NOMO-1 treated with dmso at 0.1 percent for 144 hours (cell line): Measurements from ENCODE around the gene MCRIP2.

Experiments used
- DNase-seq: peaks from one replicate; lab custom pipeline; 2025; ENCODE audit not compliant: unreplicated experiment; lab: John Stamatoyannopoulos, UW

Gene MCRIP2

DNA sequence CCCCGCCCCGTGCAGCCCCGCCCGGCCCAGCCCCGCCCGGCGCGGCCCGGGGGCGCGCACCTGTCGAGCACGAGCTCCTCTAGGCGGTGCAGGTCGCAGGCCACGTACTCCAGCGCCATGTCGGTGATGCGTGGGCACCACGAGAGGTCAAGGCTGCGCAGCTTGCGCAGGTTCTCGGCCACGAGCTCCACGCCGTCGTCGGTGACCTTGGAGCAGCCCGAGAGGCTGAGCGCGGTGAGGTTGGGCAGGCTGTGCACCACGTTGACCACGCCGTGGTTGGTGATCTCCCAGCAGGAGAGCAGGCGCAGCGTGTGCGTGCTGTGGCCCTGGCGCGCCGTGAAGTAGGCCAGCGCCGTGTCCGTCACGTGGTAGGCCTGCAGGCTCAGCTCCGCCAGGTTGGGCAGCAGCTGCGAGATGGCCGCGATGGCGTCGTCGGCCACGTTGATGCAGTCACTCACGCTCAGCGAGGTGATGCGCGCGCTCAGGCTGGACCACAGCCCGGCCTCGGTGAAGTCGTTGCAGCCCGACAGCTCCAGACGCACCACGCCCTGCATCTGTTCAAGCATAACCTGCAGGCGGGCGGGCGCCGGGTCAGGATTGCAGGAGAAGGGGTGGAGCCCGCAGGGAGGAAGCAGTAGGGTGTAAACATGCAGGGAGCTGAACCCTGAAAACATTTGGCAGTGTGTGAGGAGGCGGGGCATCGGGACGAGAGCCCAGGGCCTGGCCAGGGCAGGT lies 53.9 kb downstream of the MCRIP2 start:
- no peak for DNase-seq
